OCI-LY1 (cell line): ENCODE results near the gene CARD11.

ENCODE experiments used
- CTCF ChIP-seq: fragments of 200-600 bp; sonication (generic), shearing (Covaris generic); IDR thresholded peaks from 2 replicates; pipeline ENCODE4 v1.5.1; 2017; ENCODE audit warnings: mild to moderate bottlenecking, antibody characterized with exemption, low read length, moderate library complexity, mixed read lengths
- EZH2 ChIP-seq: fragments of 200-600 bp; sonication (generic), shearing (Covaris generic); IDR thresholded peaks from 2 replicates; pipeline ENCODE4 v1.8.0; 2017; ENCODE audit warnings: borderline replicate concordance, mixed run types, mild to moderate bottlenecking, antibody characterized with exemption, low read length, moderate library complexity, mixed read lengths

- no peak for TF ChIP-seq CTCF
- no peak for TF ChIP-seq EZH2
Observed at GRCh38 chr7:2959103-2959680, 84.5 kb downstream of the CARD11 start.
